ENCODE results near the gene OSBPL8. TPM values are rescaled to one million over a fixed set of nuclear protein-coding genes. Genes with fewer than 3 reads are reported as not detected.
A peak's percentile ranks its signal among the peaks of the same experiment; 100 is the strongest.

OSBPL8 gene
- total and polyA plus RNA-seq, 9 of the 15 experiments (the other 6 are each of a cell fraction or from before 2014, with no cell fraction given) = 17.4 to 82.7 (median 42.8) TPM

DNA sequence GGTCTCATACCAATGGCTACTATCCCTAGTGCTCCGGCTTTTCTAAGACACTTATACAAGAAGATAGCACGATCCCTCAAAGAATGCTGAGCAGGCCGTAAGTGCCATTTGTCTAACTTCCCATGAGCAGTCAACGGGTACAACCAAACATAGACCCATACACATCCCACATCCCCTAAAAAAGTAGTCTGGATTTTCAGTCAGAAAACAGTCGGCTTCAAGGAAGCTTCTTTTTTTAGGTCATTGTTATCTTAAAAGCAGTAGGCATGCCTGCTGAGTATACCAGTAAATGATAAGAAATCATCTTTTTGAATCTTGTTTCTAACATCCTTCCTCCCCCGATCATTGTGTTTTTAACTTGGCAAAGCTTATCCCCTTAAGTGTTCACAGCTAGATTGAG is 19.8 kb downstream of the OSBPL8 start (continued):
- no peak for TF ChIP-seq ATF2 (CRISPR knock-in tag; IDR thresholded peaks at IDR 0.05)
- peak; percentile 62; the same call in 1 of the 2 replicates for TF ChIP-seq SMARCA4 (IDR thresholded peaks at IDR 0.05)
- TF ChIP-seq MYNN (IDR thresholded peaks at IDR 0.05) = no peak
- TF ChIP-seq MYNN (CRISPR knock-in tag; IDR thresholded peaks at IDR 0.05) = no peak
- TF ChIP-seq GABPB1 (CRISPR knock-in tag; IDR thresholded peaks at IDR 0.05) = no peak
- no peak for TF ChIP-seq HNRNPK (IDR thresholded peaks at IDR 0.05; ENCODE audit: low read depth, low read length, poor library complexity, severe bottlenecking)
- TF ChIP-seq NELFE (IDR thresholded peaks at IDR 0.05; ENCODE audit: insufficient read depth, insufficient read length) = no peak
- TF ChIP-seq LARP7 (IDR thresholded peaks at IDR 0.05) = no peak
- TF ChIP-seq USF1 (CRISPR knock-in tag; IDR thresholded peaks at IDR 0.05) = no peak
- TF ChIP-seq XRCC5 (IDR thresholded peaks at IDR 0.05; ENCODE audit: low read depth, low read length) = no peak
- no peak for TF ChIP-seq PML (IDR thresholded peaks at IDR 0.05; ENCODE audit: low read length)
- no peak for TF ChIP-seq ADNP (tag; IDR thresholded peaks at IDR 0.05)
- TF ChIP-seq NCOA6 (IDR thresholded peaks at IDR 0.05) = no peak
- TF ChIP-seq, protein P1, sequence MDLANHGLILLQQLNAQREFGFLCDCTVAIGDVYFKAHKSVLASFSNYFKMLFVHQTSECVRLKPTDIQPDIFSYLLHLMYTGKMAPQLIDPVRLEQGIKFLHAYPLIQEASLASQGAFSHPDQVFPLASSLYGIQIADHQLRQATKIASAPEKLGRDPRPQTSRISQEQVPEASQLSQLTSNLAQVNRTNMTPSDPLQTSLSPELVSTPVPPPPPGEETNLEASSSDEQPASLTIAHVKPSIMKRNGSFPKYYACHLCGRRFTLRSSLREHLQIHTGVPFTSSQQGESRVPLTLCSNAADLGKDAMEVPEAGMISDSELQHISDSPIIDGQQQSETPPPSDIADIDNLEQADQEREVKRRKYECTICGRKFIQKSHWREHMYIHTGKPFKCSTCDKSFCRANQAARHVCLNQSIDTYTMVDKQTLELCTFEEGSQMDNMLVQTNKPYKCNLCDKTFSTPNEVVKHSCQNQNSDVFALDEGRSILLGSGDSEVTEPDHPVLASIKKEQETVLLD (IDR thresholded peaks at IDR 0.05) = no peak
- TF ChIP-seq STAT6 (CRISPR knock-in tag; IDR thresholded peaks at IDR 0.05) = no peak
- no peak for TF ChIP-seq FOXA1 (IDR thresholded peaks at IDR 0.05; ENCODE audit: borderline replicate concordance)
- TF ChIP-seq KLF6 (CRISPR knock-in tag; IDR thresholded peaks at IDR 0.05; ENCODE audit: borderline replicate concordance) = no peak
- no peak for TF ChIP-seq SUPT5H (IDR thresholded peaks at IDR 0.05)
- no peak for TF ChIP-seq CBX1 (IDR thresholded peaks at IDR 0.05; ENCODE audit: low read depth)
- TF ChIP-seq TBL1XR1 (IDR thresholded peaks at IDR 0.05; ENCODE audit: low read length in 2 of 2) = peak in 1 of 2 experiments; percentile 42; a peak in 1 of 4 replicates
- no peak for TF ChIP-seq ZFP36 (IDR thresholded peaks at IDR 0.05; ENCODE audit: low read depth, low read length, partially characterized antibody)
- TF ChIP-seq NFYB (IDR thresholded peaks at IDR 0.05; ENCODE audit: extremely low read depth, insufficient read length) = no peak
- TF ChIP-seq, protein P2, sequence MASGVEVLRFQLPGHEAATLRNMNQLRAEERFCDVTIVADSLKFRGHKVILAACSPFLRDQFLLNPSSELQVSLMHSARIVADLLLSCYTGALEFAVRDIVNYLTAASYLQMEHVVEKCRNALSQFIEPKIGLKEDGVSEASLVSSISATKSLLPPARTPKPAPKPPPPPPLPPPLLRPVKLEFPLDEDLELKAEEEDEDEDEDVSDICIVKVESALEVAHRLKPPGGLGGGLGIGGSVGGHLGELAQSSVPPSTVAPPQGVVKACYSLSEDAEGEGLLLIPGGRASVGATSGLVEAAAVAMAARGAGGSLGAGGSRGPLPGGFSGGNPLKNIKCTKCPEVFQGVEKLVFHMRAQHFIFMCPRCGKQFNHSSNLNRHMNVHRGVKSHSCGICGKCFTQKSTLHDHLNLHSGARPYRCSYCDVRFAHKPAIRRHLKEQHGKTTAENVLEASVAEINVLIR (CRISPR knock-in tag; IDR thresholded peaks at IDR 0.05) = no peak
- TF ChIP-seq ZNF121 (CRISPR knock-in tag; conservative IDR thresholded peaks at IDR 0.05) = no peak
